IPS-18a (cell line): Measurements from ENCODE around the gene CCDC40.

Experiments used
- H3K27ac ChIP-seq: one replicate; pipeline ENCODE4 v1.5.1; 2013; ENCODE audit warnings: low read length
- H3K27me3 ChIP-seq: one replicate; pipeline ENCODE4 v1.6.1; 2013; ENCODE audit warnings: mild to moderate bottlenecking, low read length; ENCODE audit not compliant: control insufficient read depth, insufficient read depth
- H3K36me3 ChIP-seq: one replicate; pipeline ENCODE4 v1.6.1; 2013; ENCODE audit warnings: low read depth, low read length; ENCODE audit not compliant: control insufficient read depth
- H3K4me1 ChIP-seq: one replicate; pipeline ENCODE4 v1.6.1; 2013; ENCODE audit warnings: low read depth, low read length; ENCODE audit not compliant: control insufficient read depth
- H3K4me3 ChIP-seq: one replicate; pipeline ENCODE4 v1.5.1; 2013; ENCODE audit warnings: low read length
- H3K9ac ChIP-seq: one replicate; pipeline ENCODE4 v1.6.1; 2013; ENCODE audit warnings: mild to moderate bottlenecking, low read length, moderate library complexity
- H3K9me3 ChIP-seq: one replicate; pipeline ENCODE4 v1.6.1; 2013; ENCODE audit warnings: low read depth, low read length; ENCODE audit not compliant: control insufficient read depth

Gene CCDC40

GRCh38 chr17:80132906-80133625, 96.6 kb downstream of the CCDC40 start:
- no peak overlapping the region for H3K27ac ChIP-seq
- no peak overlapping the region for H3K9ac ChIP-seq
- H3K4me1 ChIP-seq: peaks cover 10% of the 10 kb centered on the region
- no peaks in the 10 kb centered on the region for H3K9me3 ChIP-seq
- H3K27me3 ChIP-seq: no peaks in the 10 kb centered on the region
- H3K4me3 ChIP-seq: no peak overlapping the region
- peaks cover 56% of the 10 kb centered on the region for H3K36me3 ChIP-seq

GRCh38 chr17:80133626-80133970, 97.2 kb downstream of the CCDC40 start:
- Histone ChIP-seq H3K27ac (no peak overlapping the region), H3K4me3 (no peak overlapping the region), H3K9ac (no peak overlapping the region), H3K4me1 (peaks cover 9% of the 10 kb centered on the region), H3K27me3 (no peaks in the 10 kb centered on the region), H3K36me3 (peaks cover 61% of the 10 kb centered on the region), H3K9me3 (no peaks in the 10 kb centered on the region)

GRCh38 chr17:80137131-80137530, 100.7 kb downstream of the CCDC40 start:
- Histone ChIP-seq H3K27me3 (no peaks in the 10 kb centered on the region), H3K36me3 (peaks cover 96% of the 10 kb centered on the region), H3K4me1 (no peaks in the 10 kb centered on the region), H3K9me3 (no peaks in the 10 kb centered on the region), H3K9ac (no peak overlapping the region), H3K27ac (no peak overlapping the region), H3K4me3 (no peak overlapping the region)

- no peaks in the 10 kb centered on the region for H3K27me3 ChIP-seq
- H3K36me3 ChIP-seq: peaks cover 99% of the 10 kb centered on the region
- H3K4me3 ChIP-seq: no peak overlapping the region
These were observed 102.5 kb downstream of the CCDC40 start for GRCh38 chr17:80138856-80139426.

GRCh38 chr17:80141463-80142165, 105.2 kb downstream of the CCDC40 start:
- no peak overlapping the region for H3K4me3 ChIP-seq
- H3K9ac ChIP-seq: no peak overlapping the region
- peaks cover 81% of the 10 kb centered on the region for H3K36me3 ChIP-seq
- no peaks in the 10 kb centered on the region for H3K27me3 ChIP-seq
- H3K4me1 ChIP-seq: peaks cover 6% of the 10 kb centered on the region
- H3K9me3 ChIP-seq: no peaks in the 10 kb centered on the region
- no peak overlapping the region for H3K27ac ChIP-seq

More at GRCh38 chr17:80138856-80139426, 102.5 kb downstream of the CCDC40 start:
- H3K4me1 ChIP-seq: no peaks in the 10 kb centered on the region
- H3K27ac ChIP-seq: no peak overlapping the region
- H3K9me3 ChIP-seq: no peaks in the 10 kb centered on the region
- no peak overlapping the region for H3K9ac ChIP-seq

- Histone ChIP-seq H3K27ac (no peak overlapping the region), H3K36me3 (peaks cover 68% of the 10 kb centered on the region), H3K9me3 (no peaks in the 10 kb centered on the region)
These were observed 106.5 kb downstream of the CCDC40 start for GRCh38 chr17:80142929-80143328.

GRCh38 chr17:80145076-80146075, 108.9 kb downstream of the CCDC40 start:
- Histone ChIP-seq H3K27me3 (no peaks in the 10 kb centered on the region), H3K9ac (peak overlapping the region; percentile 83), H3K36me3 (peaks cover 44% of the 10 kb centered on the region), H3K9me3 (no peaks in the 10 kb centered on the region), H3K27ac (no peak overlapping the region), H3K4me1 (peaks cover 6% of the 10 kb centered on the region), H3K4me3 (peak overlapping the region; percentile 86)

More at GRCh38 chr17:80142929-80143328, 106.5 kb downstream of the CCDC40 start:
- H3K27me3 ChIP-seq: no peaks in the 10 kb centered on the region
- peaks cover 6% of the 10 kb centered on the region for H3K4me1 ChIP-seq
- no peak overlapping the region for H3K9ac ChIP-seq
- H3K4me3 ChIP-seq: no peak overlapping the region

- Histone ChIP-seq H3K4me3 (peak overlapping the region; percentile 86), H3K9me3 (no peaks in the 10 kb centered on the region), H3K4me1 (peaks cover 6% of the 10 kb centered on the region), H3K9ac (peak overlapping the region; percentile 83), H3K27ac (no peak overlapping the region), H3K36me3 (peaks cover 34% of the 10 kb centered on the region), H3K27me3 (no peaks in the 10 kb centered on the region)
These were observed 109.9 kb downstream of the CCDC40 start for GRCh38 chr17:80146121-80147034.

GRCh38 chr17:80147035-80147822, 110.8 kb downstream of the CCDC40 start, which contains the start of gene EIF4A3:
EIF4A3 (minus strand) TSS chr17:80147128; CDS start chr17:80146961, 167 bp downstream.
- Histone ChIP-seq H3K9me3 (no peaks in the 10 kb centered on the region), H3K36me3 (peaks cover 25% of the 10 kb centered on the region), H3K27me3 (no peaks in the 10 kb centered on the region), H3K27ac (no peak within 1 kb of the TSS), H3K4me3 (peak within 1 kb of the TSS; percentile 86), H3K9ac (peak within 1 kb of the TSS; percentile 84), H3K4me1 (peaks cover 7% of the 10 kb centered on the region)
